ENCODE results near the gene GPRIN3. TPM values are rescaled to one million over a fixed set of nuclear protein-coding genes. Genes with fewer than 3 reads are reported as not detected.
"Not testable (repeated sequence)": the region's sequence is repeated elsewhere in the genome, so short reads cannot be mapped to it uniquely, and the experiment has no call there.

Gene GPRIN3
- total and polyA plus RNA-seq, 7 donors: 1.6 to 4.6 (median 1.8) TPM

GRCh38 chr4:89256203-89256800 is 51.3 kb downstream of the GPRIN3 start:
- Histone ChIP-seq H3K9me3 (no peaks in the 10 kb centered on the region), H3K4me1 (no peaks in the 10 kb centered on the region), H3K4me3 (no peak overlapping the region), H3K27ac (no peak overlapping the region), H3K27me3 (no peaks in the 10 kb centered on the region), H3K36me3 (no peaks in the 10 kb centered on the region)
- intact Hi-C loops (cut with DNase I): no loop called here
- TF ChIP-seq EP300 (IDR thresholded peaks at IDR 0.05): no peak
- no peak for TF ChIP-seq CTCF (IDR thresholded peaks at IDR 0.05)
- 81 to 84% methylated on average over 3 of the region's 3 CpGs for WGBS, 2 donors
- DNase-seq: no peak

GRCh38 chr4:89254847-89255246 is 52.8 kb downstream of the GPRIN3 start:
- Histone ChIP-seq H3K27me3 (no peaks in the 10 kb centered on the region), H3K4me1 (no peaks in the 10 kb centered on the region), H3K36me3 (no peaks in the 10 kb centered on the region), H3K9me3 (no peaks in the 10 kb centered on the region), H3K27ac (no peak overlapping the region), H3K4me3 (no peak overlapping the region)
- no peak for TF ChIP-seq POLR2A (IDR thresholded peaks at IDR 0.05)
- no peak for TF ChIP-seq EP300 (IDR thresholded peaks at IDR 0.05)
- TF ChIP-seq POLR2AphosphoS5 (IDR thresholded peaks at IDR 0.05): no peak
- peak in 2 of 4 experiments; percentile 30 to 46 for TF ChIP-seq CTCF (IDR thresholded peaks at IDR 0.05)
- intact Hi-C loops (cut with DNase I): no loop called here
- no peak for DNase-seq
- 22 to 29% methylated on average over 3 of the region's 3 CpGs for WGBS, 2 donors

GRCh38 chr4:89254347-89254746 is 53.3 kb downstream of the GPRIN3 start:
- H3K9me3 ChIP-seq; intact Hi-C loops (cut with DNase I); H3K4me1 ChIP-seq; H3K27me3 ChIP-seq; H3K27ac ChIP-seq; DNase-seq; H3K4me3 ChIP-seq; H3K36me3 ChIP-seq: not testable (repeated sequence)
- WGBS, 2 donors: 87 to 89% methylated on average over 4 of the region's 4 CpGs

- intact Hi-C loops (cut with DNase I): no loop called here
- no peak overlapping the region for H3K27ac ChIP-seq
- H3K27me3 ChIP-seq: no peaks in the 10 kb centered on the region
- no peak for DNase-seq
- H3K9me3 ChIP-seq: no peaks in the 10 kb centered on the region
- 19 to 79% methylated on average over 1 of the region's 1 CpG for WGBS, 2 donors
- H3K4me1 ChIP-seq: no peaks in the 10 kb centered on the region
- TF ChIP-seq EP300 (IDR thresholded peaks at IDR 0.05) (no peak), CTCF (IDR thresholded peaks at IDR 0.05) (no peak)
- H3K36me3 ChIP-seq: no peaks in the 10 kb centered on the region
- no peak overlapping the region for H3K4me3 ChIP-seq
Observed at GRCh38 chr4:89253935-89254334, 53.7 kb downstream of the GPRIN3 start.

- intact Hi-C loops (cut with DNase I): no loop called here
- WGBS, 2 donors: 17 to 69% methylated on average over 4 of the region's 4 CpGs
- TF ChIP-seq CTCF (IDR thresholded peaks at IDR 0.05) (no peak), POLR2A (IDR thresholded peaks at IDR 0.05) (no peak)
- no peaks in the 10 kb centered on the region for H3K4me1 ChIP-seq
- H3K36me3 ChIP-seq: no peaks in the 10 kb centered on the region
- no peaks in the 10 kb centered on the region for H3K27me3 ChIP-seq
- no peak for DNase-seq
- H3K4me3 ChIP-seq: no peak overlapping the region
- H3K9me3 ChIP-seq: no peaks in the 10 kb centered on the region
- no peak overlapping the region for H3K27ac ChIP-seq
Observed at GRCh38 chr4:89253311-89253710, 54.3 kb downstream of the GPRIN3 start.
